OCI-LY1 (cell line): ENCODE measurements around the gene ZBTB7A.

Source experiments
- EZH2 ChIP-seq: fragments of 200-600 bp; sonication (generic), shearing (Covaris generic); IDR thresholded peaks from 2 replicates; pipeline ENCODE4 v1.8.0; 2017; ENCODE audit warnings: borderline replicate concordance, mixed run types, mild to moderate bottlenecking, antibody characterized with exemption, low read length, moderate library complexity, mixed read lengths
- TF ChIP-seq, protein P1 (sequence below): fragments of 200-600 bp; sonication (generic), shearing (Covaris generic); IDR thresholded peaks from 2 replicates; pipeline ENCODE4 v1.5.1; 2017; ENCODE audit warnings: mild to moderate bottlenecking, antibody characterized with exemption, low read length, moderate library complexity, mixed read lengths

DNA sequence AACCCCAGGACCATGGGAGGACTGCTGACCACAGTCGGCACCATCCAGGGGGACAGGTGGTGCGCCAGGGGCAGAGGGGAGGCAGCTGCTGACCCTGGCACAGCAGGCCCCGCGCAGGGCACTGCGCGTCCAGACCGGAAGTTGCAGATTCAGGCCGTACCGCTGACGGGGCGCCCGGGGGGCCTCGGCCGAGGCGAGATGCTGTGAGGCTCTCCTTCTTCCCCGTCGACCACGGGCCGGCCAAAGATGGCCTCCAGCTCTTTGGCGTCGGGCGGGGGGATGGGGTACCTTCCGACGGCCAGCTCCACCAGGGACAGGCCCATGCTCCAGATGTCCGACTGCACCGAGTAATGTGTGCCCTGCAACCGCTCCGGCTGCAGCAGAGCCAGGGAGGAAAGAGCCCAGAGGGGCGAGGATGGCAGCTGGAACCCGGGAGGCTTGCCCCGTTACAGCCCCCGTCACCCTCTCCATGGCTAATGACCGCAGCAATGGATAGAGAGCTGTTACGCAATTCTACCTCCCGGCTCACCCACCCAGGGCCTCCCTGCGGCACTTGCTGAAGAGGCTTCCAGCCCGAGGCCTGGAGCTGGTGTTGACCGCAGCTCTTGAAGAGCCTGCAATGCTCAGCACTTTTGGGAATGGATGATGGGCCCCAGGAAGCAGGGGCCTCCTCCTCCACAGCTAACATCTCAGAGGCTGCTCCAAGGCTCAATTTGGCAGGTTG is 32.5 kb upstream of the ZBTB7A start:
- TF ChIP-seq, protein P1, sequence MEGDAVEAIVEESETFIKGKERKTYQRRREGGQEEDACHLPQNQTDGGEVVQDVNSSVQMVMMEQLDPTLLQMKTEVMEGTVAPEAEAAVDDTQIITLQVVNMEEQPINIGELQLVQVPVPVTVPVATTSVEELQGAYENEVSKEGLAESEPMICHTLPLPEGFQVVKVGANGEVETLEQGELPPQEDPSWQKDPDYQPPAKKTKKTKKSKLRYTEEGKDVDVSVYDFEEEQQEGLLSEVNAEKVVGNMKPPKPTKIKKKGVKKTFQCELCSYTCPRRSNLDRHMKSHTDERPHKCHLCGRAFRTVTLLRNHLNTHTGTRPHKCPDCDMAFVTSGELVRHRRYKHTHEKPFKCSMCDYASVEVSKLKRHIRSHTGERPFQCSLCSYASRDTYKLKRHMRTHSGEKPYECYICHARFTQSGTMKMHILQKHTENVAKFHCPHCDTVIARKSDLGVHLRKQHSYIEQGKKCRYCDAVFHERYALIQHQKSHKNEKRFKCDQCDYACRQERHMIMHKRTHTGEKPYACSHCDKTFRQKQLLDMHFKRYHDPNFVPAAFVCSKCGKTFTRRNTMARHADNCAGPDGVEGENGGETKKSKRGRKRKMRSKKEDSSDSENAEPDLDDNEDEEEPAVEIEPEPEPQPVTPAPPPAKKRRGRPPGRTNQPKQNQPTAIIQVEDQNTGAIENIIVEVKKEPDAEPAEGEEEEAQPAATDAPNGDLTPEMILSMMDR = no peak
- TF ChIP-seq EZH2 = no peak
